Mesothelial cell of epicardium (in vitro differentiated cells): ENCODE data around the gene RASGRP2. TPM values are rescaled to one million over a fixed set of nuclear protein-coding genes. Genes with fewer than 3 reads are reported as not detected.
A peak's percentile ranks its signal among the peaks of the same experiment; 100 is the strongest.

Source experiments
- DNase-seq, 2 experiments: peaks; one replicate each; pipeline ENCODE4 v3.0.0; 2021; ENCODE audit warnings: low spot score in 2 of 2; ENCODE audit not compliant: unreplicated experiment in 2 of 2
- H3K27ac Mint-ChIP-seq: 2 replicates; pipeline ENCODE4 v1.8.0; 2021; ENCODE audit warnings: mixed read lengths
- H3K27me3 Mint-ChIP-seq: 2 replicates; pipeline ENCODE4 v1.8.0; 2021; ENCODE audit warnings: low read depth, mixed read lengths
- H3K36me3 Mint-ChIP-seq: 2 replicates; pipeline ENCODE4 v1.8.0; 2021; ENCODE audit warnings: mixed read lengths
- H3K4me1 Mint-ChIP-seq: 2 replicates; pipeline ENCODE4 v1.8.0; 2021; ENCODE audit warnings: mixed read lengths
- H3K4me3 Mint-ChIP-seq: 2 replicates; pipeline ENCODE4 v1.8.0; 2021; ENCODE audit warnings: mild to moderate bottlenecking, moderate library complexity, mixed read lengths
- H3K9me3 Mint-ChIP-seq: 2 replicates; pipeline ENCODE4 v1.8.0; 2021; ENCODE audit warnings: mixed read lengths
- CTCF ChIP-seq: fragments of 200-600 bp; sonication (generic); IDR thresholded peaks from one replicate; pipeline ENCODE4 v1.5.0; 2021; ENCODE audit warnings: antibody characterized with exemption; ENCODE audit not compliant: unreplicated experiment
- total RNA-seq: library from RNA; stranded (reverse); gene quantifications from 3 replicates; pipeline ENCODE4 v1.2.1, GENCODE V29; 2021

Gene RASGRP2
- total RNA-seq, 1 donor from 2014 or later, result 1.4 TPM

GRCh38 chr11:64764753-64765152, 20.8 kb upstream of the RASGRP2 start:
- DNase-seq, result no peak
- peaks cover 33% of the 10 kb centered on the region for H3K36me3 Mint-ChIP-seq
- TF ChIP-seq CTCF, result no peak
- no peaks in the 10 kb centered on the region for H3K27me3 Mint-ChIP-seq
- peaks cover 11% of the 10 kb centered on the region for H3K4me1 Mint-ChIP-seq
- H3K9me3 Mint-ChIP-seq, result no peaks in the 10 kb centered on the region
- H3K27ac Mint-ChIP-seq, result peak overlapping the region; percentile 37
- no peak overlapping the region for H3K4me3 Mint-ChIP-seq

GRCh38 chr11:64764040-64764611, 20.2 kb upstream of the RASGRP2 start:
- Mint-ChIP-seq H3K9me3 (no peaks in the 10 kb centered on the region), H3K36me3 (peaks cover 27% of the 10 kb centered on the region), H3K4me1 (peaks cover 17% of the 10 kb centered on the region), H3K4me3 (no peak overlapping the region), H3K27ac (peak overlapping the region; percentile 33), H3K27me3 (no peaks in the 10 kb centered on the region)
- no peak for DNase-seq
- TF ChIP-seq CTCF, result no peak

- no peak for TF ChIP-seq CTCF
- Mint-ChIP-seq H3K36me3 (peaks cover 24% of the 10 kb centered on the region), H3K4me3 (no peak overlapping the region), H3K4me1 (peaks cover 17% of the 10 kb centered on the region), H3K27ac (peak overlapping the region; percentile 33), H3K27me3 (no peaks in the 10 kb centered on the region), H3K9me3 (no peaks in the 10 kb centered on the region)
- DNase-seq, result no peak
Measured at GRCh38 chr11:64763526-64764039, 19.6 kb upstream of the RASGRP2 start.

GRCh38 chr11:64762674-64763525, 19.0 kb upstream of the RASGRP2 start:
- Mint-ChIP-seq H3K4me1 (peaks cover 17% of the 10 kb centered on the region), H3K27me3 (no peaks in the 10 kb centered on the region), H3K4me3 (no peak overlapping the region), H3K9me3 (no peaks in the 10 kb centered on the region), H3K27ac (peak overlapping the region; percentile 68), H3K36me3 (peaks cover 20% of the 10 kb centered on the region)
- TF ChIP-seq CTCF, result no peak
- no peak for DNase-seq

- Mint-ChIP-seq H3K27ac (peak overlapping the region; percentile 68), H3K36me3 (peaks cover 16% of the 10 kb centered on the region), H3K4me1 (peaks cover 17% of the 10 kb centered on the region), H3K4me3 (no peak overlapping the region), H3K9me3 (no peaks in the 10 kb centered on the region), H3K27me3 (no peaks in the 10 kb centered on the region)
- no peak for TF ChIP-seq CTCF
- no peak for DNase-seq
Measured at GRCh38 chr11:64762277-64762673, 18.3 kb upstream of the RASGRP2 start.
